Esophagus (tissue), 2 donors: Measurements from ENCODE around the gene HS6ST2. TPM values are rescaled to one million over a fixed set of nuclear protein-coding genes. Genes with fewer than 3 reads are reported as not detected.
A peak's percentile ranks its signal among the peaks of the same experiment; 100 is the strongest.

Experiments used
- H3K27ac ChIP-seq, 2 donors: one replicate each; pipeline ENCODE4 v1.5.1; 2013; ENCODE audit warnings: low read depth in 2 of 2, mild to moderate bottlenecking in 2 of 2, inconsistent platforms in 1 of 2, low read length in 1 of 2, moderate library complexity in 1 of 2
- H3K27me3 ChIP-seq, 2 donors: one replicate each; pipeline ENCODE4 v1.6.1; 2013; ENCODE audit warnings: low read length in 2 of 2, control low read depth in 1 of 2, mild to moderate bottlenecking in 1 of 2; ENCODE audit not compliant: insufficient read depth in 2 of 2, control insufficient read depth in 1 of 2
- H3K36me3 ChIP-seq, 2 donors: one replicate each; pipeline ENCODE4 v1.6.1; 2013; ENCODE audit warnings: low read length in 1 of 2; ENCODE audit not compliant: control insufficient read depth in 2 of 2, insufficient read depth in 2 of 2
- H3K4me1 ChIP-seq, 2 donors: one replicate each; pipeline ENCODE4 v1.6.1; 2013; ENCODE audit warnings: low read length in 1 of 2; ENCODE audit not compliant: control insufficient read depth in 2 of 2, insufficient read depth in 2 of 2
- H3K4me3 ChIP-seq, 2 donors: one replicate each; pipeline ENCODE4 v1.5.1; 2013; ENCODE audit warnings: low read length in 2 of 2, mild to moderate bottlenecking in 2 of 2, low read depth in 1 of 2, moderate library complexity in 1 of 2
- H3K9me3 ChIP-seq, 2 donors: one replicate each; pipeline ENCODE4 v1.6.1; 2013; ENCODE audit warnings: mild to moderate bottlenecking in 2 of 2, low read depth in 1 of 2, low read length in 1 of 2, moderate library complexity in 1 of 2; ENCODE audit not compliant: control insufficient read depth in 2 of 2, insufficient read depth in 1 of 2
- WGBS, 2 donors: extraction: QIAGEN DNeasy Blood & Tissue Kit; methylation state at CpG; one replicate each; pipeline ENCODE4 v1.1.7; 2013; 5-methylcytosine and 5-hydroxymethylcytosine counted together
- polyA plus RNA-seq, 2 donors: library from polyadenylated mRNA; stranded (reverse); fragments of 200-250 nt; gene quantifications; one replicate each; pipeline ENCODE4 v1.2.3, GENCODE V29; 2013
- donor health status: healthy with polysubstance abuse.
- donor health status: Bipolar disorder and iron deficiency.

Gene HS6ST2
- polyA plus RNA-seq, 2 donors: 0.81 to 2.8 TPM

- Histone ChIP-seq H3K9me3 (no peaks in the 10 kb centered on the region), H3K36me3 (no peaks in the 10 kb centered on the region), H3K4me3 (no peak overlapping the region), H3K4me1 (peaks cover 0 to 2% of the 10 kb centered on the region in 2 donors), H3K27ac (peak overlapping the region in 1 of 2 donors; percentile 2), H3K27me3 (peaks cover 0 to 7% of the 10 kb centered on the region in 2 donors)
- 79 to 84% methylated on average over 3 of the region's 3 CpGs for WGBS, 2 donors
Measured at GRCh38 chrX:132743086-132743485, 215.3 kb downstream of the HS6ST2 start.

- H3K9me3 ChIP-seq: no peaks in the 10 kb centered on the region
- no peaks in the 10 kb centered on the region for H3K36me3 ChIP-seq
- H3K27me3 ChIP-seq: peaks cover 0 to 7% of the 10 kb centered on the region in 2 donors
- 8 to 29% methylated on average over 1 of the region's 1 CpG for WGBS, 2 donors
- peaks cover 0 to 3% of the 10 kb centered on the region in 2 donors for H3K4me1 ChIP-seq
- H3K4me3 ChIP-seq: no peak overlapping the region
- H3K27ac ChIP-seq: no peak overlapping the region
Measured at GRCh38 chrX:132742246-132742645, 216.2 kb downstream of the HS6ST2 start.

- Histone ChIP-seq H3K9me3 (no peaks in the 10 kb centered on the region), H3K27ac (no peak overlapping the region), H3K4me1 (peaks cover 0 to 3% of the 10 kb centered on the region in 2 donors), H3K4me3 (no peak overlapping the region), H3K36me3 (no peaks in the 10 kb centered on the region), H3K27me3 (peaks cover 0 to 7% of the 10 kb centered on the region in 2 donors)
- 44 to 57% methylated on average over 2 of the region's 2 CpGs for WGBS, 2 donors
Measured at GRCh38 chrX:132741689-132742088, 216.7 kb downstream of the HS6ST2 start.

GRCh38 chrX:132740316-132741123 lies 217.9 kb downstream of the HS6ST2 start:
- Histone ChIP-seq H3K27ac (no peak overlapping the region), H3K36me3 (no peaks in the 10 kb centered on the region), H3K9me3 (no peaks in the 10 kb centered on the region), H3K4me1 (peaks cover 0 to 3% of the 10 kb centered on the region in 2 donors), H3K27me3 (peaks cover 0 to 7% of the 10 kb centered on the region in 2 donors), H3K4me3 (no peak overlapping the region)
- 88 to 91% methylated on average over 3 of the region's 3 CpGs for WGBS, 2 donors

GRCh38 chrX:132738951-132739350 lies 219.5 kb downstream of the HS6ST2 start:
- Histone ChIP-seq H3K9me3 (no peaks in the 10 kb centered on the region), H3K27ac (no peak overlapping the region), H3K4me1 (peaks cover 0 to 3% of the 10 kb centered on the region in 2 donors), H3K36me3 (no peaks in the 10 kb centered on the region), H3K4me3 (no peak overlapping the region), H3K27me3 (peaks cover 0 to 4% of the 10 kb centered on the region in 2 donors)
- WGBS, 2 donors: 49 to 60% methylated on average over 6 of the region's 6 CpGs

- WGBS, 2 donors: 18 to 22% methylated on average over 5 of the region's 5 CpGs
- Histone ChIP-seq H3K4me1 (peaks cover 0 to 3% of the 10 kb centered on the region in 2 donors), H3K36me3 (no peaks in the 10 kb centered on the region), H3K27me3 (peaks cover 0 to 7% of the 10 kb centered on the region in 2 donors), H3K9me3 (no peaks in the 10 kb centered on the region), H3K27ac (peak overlapping the region; percentile 7 to 65), H3K4me3 (no peak overlapping the region)
Measured at GRCh38 chrX:132737743-132738142, 220.7 kb downstream of the HS6ST2 start.

- Histone ChIP-seq H3K4me1 (no peaks in the 10 kb centered on the region), H3K4me3 (no peak overlapping the region), H3K36me3 (no peaks in the 10 kb centered on the region), H3K9me3 (no peaks in the 10 kb centered on the region), H3K27me3 (peaks cover 0 to 4% of the 10 kb centered on the region in 2 donors), H3K27ac (peak overlapping the region; percentile 22 to 54)
- WGBS, 2 donors: 51% methylated on average over 4 of the region's 4 CpGs
Measured at GRCh38 chrX:132732236-132732635, 226.2 kb downstream of the HS6ST2 start.

GRCh38 chrX:132730726-132731125 lies 227.7 kb downstream of the HS6ST2 start:
- no peak overlapping the region for H3K27ac ChIP-seq
- no peaks in the 10 kb centered on the region for H3K9me3 ChIP-seq
- H3K27me3 ChIP-seq: peaks cover 0 to 4% of the 10 kb centered on the region in 2 donors
- 76 to 89% methylated on average over 1 of the region's 1 CpG for WGBS, 2 donors
- no peaks in the 10 kb centered on the region for H3K4me1 ChIP-seq
- no peaks in the 10 kb centered on the region for H3K36me3 ChIP-seq
- H3K4me3 ChIP-seq: no peak overlapping the region

GRCh38 chrX:132730266-132730665 lies 228.2 kb downstream of the HS6ST2 start:
- WGBS, 2 donors: 83 to 91% methylated on average over 10 of the region's 10 CpGs
- no peaks in the 10 kb centered on the region for H3K4me1 ChIP-seq
- H3K4me3 ChIP-seq: no peak overlapping the region
- H3K27me3 ChIP-seq: peaks cover 0 to 4% of the 10 kb centered on the region in 2 donors
- H3K36me3 ChIP-seq: no peaks in the 10 kb centered on the region
- no peak overlapping the region for H3K27ac ChIP-seq
- no peaks in the 10 kb centered on the region for H3K9me3 ChIP-seq

- H3K27me3 ChIP-seq: peaks cover 0 to 4% of the 10 kb centered on the region in 2 donors
- no peak overlapping the region for H3K27ac ChIP-seq
- H3K4me1 ChIP-seq: no peaks in the 10 kb centered on the region
- no peaks in the 10 kb centered on the region for H3K9me3 ChIP-seq
- no peak overlapping the region for H3K4me3 ChIP-seq
- WGBS, 2 donors: 69 to 87% methylated on average over 6 of the region's 6 CpGs
- no peaks in the 10 kb centered on the region for H3K36me3 ChIP-seq
Measured at GRCh38 chrX:132728296-132728695, 230.1 kb downstream of the HS6ST2 start.
